Vagina (tissue), 2 donors: ENCODE data around the gene TBC1D2. TPM values are rescaled to one million over a fixed set of nuclear protein-coding genes. Genes with fewer than 3 reads are reported as not detected.
"Not testable (repeated sequence)": the region's sequence is repeated elsewhere in the genome, so short reads cannot be mapped to it uniquely, and the experiment has no call there.

ENCODE experiments used
- DNase-seq, 2 donors: peaks; one replicate each; pipeline ENCODE4 v3.0.0-alpha.2; 2017; ENCODE audit errors: extremely low spot score in 2 of 2
- H3K27ac ChIP-seq: fragments of 200-600 bp; sonication (generic); one replicate; pipeline ENCODE4 v1.5.1; 2019
- H3K27me3 ChIP-seq: fragments of 200-600 bp; sonication (generic); one replicate; pipeline ENCODE4 v1.5.1; 2019
- H3K36me3 ChIP-seq, 2 donors: fragments of 200-600 bp; sonication (generic); one replicate each; pipeline ENCODE4 v1.5.1; 2017 to 2019
- H3K4me1 ChIP-seq: fragments of 200-600 bp; sonication (generic); one replicate; pipeline ENCODE4 v1.5.1; 2019
- H3K4me3 ChIP-seq, 2 donors: fragments of 200-600 bp; sonication (generic); 1 replicate in 1 of 2; 2 replicates in 1 of 2; pipeline ENCODE4 v1.5.1; 2016 to 2019
- H3K9me3 ChIP-seq: fragments of 200-600 bp; sonication (generic); one replicate; pipeline ENCODE4 v1.5.1; 2019
- POLR2A ChIP-seq, 2 donors: fragments of 450-650 bp; IDR thresholded peaks; one replicate each; pipeline ENCODE4 v1.6.1; 2017; ENCODE audit warnings: antibody characterized with exemption in 2 of 2, mild to moderate bottlenecking in 2 of 2, moderate library complexity in 2 of 2
- POLR2AphosphoS5 ChIP-seq, 2 donors: sonication (generic); formaldehyde crosslinking; IDR thresholded peaks; one replicate each; pipeline ENCODE4 v1.9.0; 2017; ENCODE audit warnings: antibody characterized with exemption in 2 of 2, mild to moderate bottlenecking in 2 of 2, low read depth in 1 of 2; ENCODE audit not compliant: insufficient read depth in 1 of 2
- intact Hi-C: fragments of 100-400 bp; cut with DNase I; formaldehyde crosslinking; loops from one replicate; pipeline ENCODE4 v1.15.1; 2023
- total RNA-seq: library from RNA; depleted of rRNA; stranded (reverse); fragments of >200 nt; gene quantifications from one replicate; pipeline ENCODE4 v1.2.3, GENCODE V29; 2016
- TF ChIP-seq, protein P1 (sequence below), 3 experiments: fragments of 450-650 bp in 2 of 3; fragments of 200-600 bp in 1 of 3; sonication (generic) in 1 of 3; IDR thresholded peaks; one replicate each; pipeline ENCODE4 v1.5.1; 2017 to 2019; ENCODE audit warnings: antibody characterized with exemption in 3 of 3, mild to moderate bottlenecking in 2 of 3, moderate library complexity in 2 of 3

TBC1D2 gene
- total RNA-seq, 1 donor from 2014 or later = 28.0 TPM

GRCh38 chr9:98178874-98179850 is 76.3 kb downstream of the TBC1D2 start:
- TF ChIP-seq POLR2AphosphoS5 (IDR thresholded peaks at IDR 0.05; ENCODE audit: insufficient read depth in 1 of 2, low read depth in 1 of 2) (no peak), POLR2A (IDR thresholded peaks at IDR 0.05) (no peak)
- TF ChIP-seq, protein P1, sequence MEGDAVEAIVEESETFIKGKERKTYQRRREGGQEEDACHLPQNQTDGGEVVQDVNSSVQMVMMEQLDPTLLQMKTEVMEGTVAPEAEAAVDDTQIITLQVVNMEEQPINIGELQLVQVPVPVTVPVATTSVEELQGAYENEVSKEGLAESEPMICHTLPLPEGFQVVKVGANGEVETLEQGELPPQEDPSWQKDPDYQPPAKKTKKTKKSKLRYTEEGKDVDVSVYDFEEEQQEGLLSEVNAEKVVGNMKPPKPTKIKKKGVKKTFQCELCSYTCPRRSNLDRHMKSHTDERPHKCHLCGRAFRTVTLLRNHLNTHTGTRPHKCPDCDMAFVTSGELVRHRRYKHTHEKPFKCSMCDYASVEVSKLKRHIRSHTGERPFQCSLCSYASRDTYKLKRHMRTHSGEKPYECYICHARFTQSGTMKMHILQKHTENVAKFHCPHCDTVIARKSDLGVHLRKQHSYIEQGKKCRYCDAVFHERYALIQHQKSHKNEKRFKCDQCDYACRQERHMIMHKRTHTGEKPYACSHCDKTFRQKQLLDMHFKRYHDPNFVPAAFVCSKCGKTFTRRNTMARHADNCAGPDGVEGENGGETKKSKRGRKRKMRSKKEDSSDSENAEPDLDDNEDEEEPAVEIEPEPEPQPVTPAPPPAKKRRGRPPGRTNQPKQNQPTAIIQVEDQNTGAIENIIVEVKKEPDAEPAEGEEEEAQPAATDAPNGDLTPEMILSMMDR (IDR thresholded peaks at IDR 0.05) = no peak
- DNase-seq = no peak
- Histone ChIP-seq H3K4me3 (no peak overlapping the region), H3K9me3 (no peaks in the 10 kb centered on the region), H3K4me1 (no peaks in the 10 kb centered on the region), H3K27ac (no peak overlapping the region), H3K27me3 (no peaks in the 10 kb centered on the region), H3K36me3 (no peaks in the 10 kb centered on the region)
- intact Hi-C loops = no loop called here

- TF ChIP-seq POLR2AphosphoS5 (IDR thresholded peaks at IDR 0.05; ENCODE audit: insufficient read depth in 1 of 2, low read depth in 1 of 2) = no peak
- TF ChIP-seq, protein P1 (IDR thresholded peaks at IDR 0.05) = no peak
- no peak for TF ChIP-seq POLR2A (IDR thresholded peaks at IDR 0.05)
- no peaks in the 10 kb centered on the region for H3K9me3 ChIP-seq
- intact Hi-C loops = no loop called here
- H3K27me3 ChIP-seq = no peaks in the 10 kb centered on the region
- no peaks in the 10 kb centered on the region for H3K36me3 ChIP-seq
- H3K4me1 ChIP-seq = no peaks in the 10 kb centered on the region
- no peak overlapping the region for H3K4me3 ChIP-seq
- no peak overlapping the region for H3K27ac ChIP-seq
- DNase-seq = no peak
These were observed 78.8 kb downstream of the TBC1D2 start for GRCh38 chr9:98176391-98177259.

DNA sequence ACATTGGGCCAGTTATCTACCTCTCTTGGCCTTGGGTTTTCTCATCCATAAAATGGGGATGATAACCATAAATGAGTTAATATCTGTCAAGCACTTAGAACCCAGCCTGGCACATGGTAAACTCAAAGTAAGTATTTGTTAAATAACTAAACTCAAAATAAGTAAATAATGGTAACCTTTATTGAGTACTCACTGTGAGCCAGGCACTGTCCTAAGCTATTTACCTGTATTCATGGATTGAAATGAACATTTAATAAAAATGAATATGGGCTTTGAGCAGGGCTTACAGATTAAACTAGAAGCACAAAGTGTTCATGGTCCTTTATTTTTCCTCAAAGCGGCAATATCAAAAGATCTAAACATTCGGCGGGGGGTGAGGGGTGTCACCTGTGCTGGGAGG is 79.7 kb downstream of the TBC1D2 start:
- Histone ChIP-seq H3K9me3 (no peaks in the 10 kb centered on the region), H3K36me3 (no peaks in the 10 kb centered on the region), H3K4me3 (no peak overlapping the region), H3K27ac (no peak overlapping the region), H3K4me1 (no peaks in the 10 kb centered on the region), H3K27me3 (no peaks in the 10 kb centered on the region)
- DNase-seq = no peak
- TF ChIP-seq, protein P1 (IDR thresholded peaks at IDR 0.05) = no peak
- TF ChIP-seq POLR2A (IDR thresholded peaks at IDR 0.05) = no peak
- no peak for TF ChIP-seq POLR2AphosphoS5 (IDR thresholded peaks at IDR 0.05; ENCODE audit: insufficient read depth in 1 of 2, low read depth in 1 of 2)
- intact Hi-C loops = no loop called here

DNA sequence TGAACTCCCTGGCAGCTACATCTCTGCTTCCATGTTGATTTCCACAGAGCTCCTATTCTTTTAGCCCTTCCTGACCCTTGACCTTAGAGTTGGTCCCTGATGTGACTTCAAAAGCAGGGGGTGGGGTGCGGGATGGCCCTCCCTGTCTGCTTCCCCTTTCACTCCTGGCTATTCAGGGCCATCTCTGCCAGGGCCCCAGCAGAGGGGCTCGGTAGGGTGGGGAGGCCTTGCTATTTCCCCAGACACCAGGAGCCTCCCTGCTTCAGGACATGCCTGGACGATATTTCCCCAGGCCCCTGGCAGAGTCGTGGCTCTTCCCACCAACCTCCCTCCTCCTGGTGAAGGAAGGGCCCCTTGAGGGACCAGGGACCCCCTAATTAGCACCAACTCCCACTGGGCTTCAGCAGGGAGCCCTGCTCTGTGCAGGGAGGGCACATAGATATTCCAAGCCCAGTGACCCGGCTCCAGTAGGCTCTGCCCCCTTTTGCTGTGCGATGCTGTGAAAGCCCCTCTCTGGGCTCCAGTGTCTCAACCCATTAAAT is 80.3 kb downstream of the TBC1D2 start:
- no peak for DNase-seq
- no peaks in the 10 kb centered on the region for H3K9me3 ChIP-seq
- no peaks in the 10 kb centered on the region for H3K36me3 ChIP-seq
- no peak overlapping the region for H3K4me3 ChIP-seq
- H3K27me3 ChIP-seq = no peaks in the 10 kb centered on the region
- no peaks in the 10 kb centered on the region for H3K4me1 ChIP-seq
- no peak overlapping the region for H3K27ac ChIP-seq
- intact Hi-C loops = no loop called here
- TF ChIP-seq, protein P1 (IDR thresholded peaks at IDR 0.05) = no peak
- TF ChIP-seq POLR2A (IDR thresholded peaks at IDR 0.05) = no peak
- no peak for TF ChIP-seq POLR2AphosphoS5 (IDR thresholded peaks at IDR 0.05; ENCODE audit: insufficient read depth in 1 of 2, low read depth in 1 of 2)

DNA sequence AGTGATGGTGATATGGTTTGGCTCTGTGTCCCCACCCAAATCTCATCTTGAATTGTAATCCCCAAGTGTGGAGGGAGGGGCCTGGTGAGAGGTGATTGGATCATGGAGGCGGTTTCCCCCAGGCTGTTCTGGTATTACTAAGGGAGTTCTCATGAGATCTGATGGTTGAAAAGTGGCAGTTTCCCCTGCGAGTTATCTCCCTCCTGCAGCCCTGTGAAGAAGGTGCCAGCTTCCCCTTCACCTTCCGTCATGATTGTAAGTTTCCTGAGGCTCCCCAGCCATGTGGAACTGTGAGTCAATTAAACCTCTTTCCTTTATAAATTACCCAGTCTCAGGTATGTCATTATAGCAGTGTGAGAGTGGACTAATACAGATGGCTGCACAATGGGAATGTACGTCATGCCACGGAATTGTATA is 80.9 kb downstream of the TBC1D2 start:
- intact Hi-C loops, H3K9me3 ChIP-seq, H3K4me3 ChIP-seq, DNase-seq, H3K27ac ChIP-seq, H3K4me1 ChIP-seq, H3K27me3 ChIP-seq, H3K36me3 ChIP-seq: not testable (repeated sequence)
